ENCODE results near the gene CLSTN1.

- TF ChIP-seq CTCF (IDR thresholded peaks at IDR 0.05; ENCODE audit: low read length) (no peak), EZH2 (IDR thresholded peaks at IDR 0.05; ENCODE audit: borderline replicate concordance, low read length) (no peak)
Observed at GRCh38 chr1:9852410-9853248, 28.9 kb upstream of the CLSTN1 start.

Measured in OCI-LY1 (cell line).